NCI-H187 treated with DMSO at 0.1 percent for 48 hours (cell line): Measurements from ENCODE around the gene NEUROG2.
"Not testable (repeated sequence)": the region's sequence is repeated elsewhere in the genome, so short reads cannot be mapped to it uniquely, and the experiment has no call there.

Experiments
- DNase-seq: peaks from one replicate; lab custom pipeline; 2025; lab: John Stamatoyannopoulos, UW

NEUROG2 gene

GRCh38 chr4:112490808-112491207 is 25.2 kb downstream of the NEUROG2 start:
- DNase-seq = not testable (repeated sequence)

- DNase-seq = no peak
Observed at GRCh38 chr4:112485930-112486329, 30.1 kb downstream of the NEUROG2 start.

GRCh38 chr4:112473985-112474384 is 42.0 kb downstream of the NEUROG2 start:
- DNase-seq = no peak

- no peak for DNase-seq
Observed at GRCh38 chr4:112472318-112472717, 43.7 kb downstream of the NEUROG2 start.
